Measurements from ENCODE around the gene ING1. TPM values are rescaled to one million over a fixed set of nuclear protein-coding genes. Genes with fewer than 3 reads are reported as not detected.
"Not testable (repeated sequence)": the region's sequence is repeated elsewhere in the genome, so short reads cannot be mapped to it uniquely, and the experiment has no call there.

ING1 gene
- polyA plus RNA-seq, 1 donor, result 26.4 TPM

- no peak for DNase-seq
Observed at GRCh38 chr13:110713981-110714796, 689 bp downstream of the ING1 start.

- DNase-seq, result no peak
Observed at GRCh38 chr13:110714797-110715394, 1.4 kb downstream of the ING1 start.

GRCh38 chr13:110715395-110716246 is 2.1 kb downstream of the ING1 start:
- peak; percentile 99 for DNase-seq

GRCh38 chr13:110716247-110716515 is 2.7 kb downstream of the ING1 start:
- no peak for DNase-seq

GRCh38 chr13:110719036-110719710 is 5.7 kb downstream of the ING1 start:
- DNase-seq, result no peak

GRCh38 chr13:110722971-110723370 is 9.5 kb downstream of the ING1 start:
- no peak for DNase-seq

GRCh38 chr13:110723598-110723997 is 10.1 kb downstream of the ING1 start:
- no peak for DNase-seq

GRCh38 chr13:110726153-110726552 is 12.7 kb downstream of the ING1 start:
- DNase-seq, result not testable (repeated sequence)

- DNase-seq, result no peak
Observed at GRCh38 chr13:110726726-110727125, 13.2 kb downstream of the ING1 start.

- DNase-seq, result no peak
Observed at GRCh38 chr13:110731072-110731471, 17.6 kb downstream of the ING1 start.

- no peak for DNase-seq
Observed at GRCh38 chr13:110734561-110734960, 21.1 kb downstream of the ING1 start.

- DNase-seq, result no peak
Observed at GRCh38 chr13:110737555-110737954, 24.1 kb downstream of the ING1 start.

GRCh38 chr13:110743687-110744086 is 30.2 kb downstream of the ING1 start:
- no peak for DNase-seq

- DNase-seq, result no peak
Observed at GRCh38 chr13:110746438-110746837, 32.9 kb downstream of the ING1 start.

- peak; percentile 27 for DNase-seq
Observed at GRCh38 chr13:110748271-110748670, 34.8 kb downstream of the ING1 start.

- DNase-seq, result no peak
Observed at GRCh38 chr13:110756219-110756631, 42.7 kb downstream of the ING1 start.

GRCh38 chr13:110757296-110757695 is 43.8 kb downstream of the ING1 start:
- no peak for DNase-seq

GRCh38 chr13:110758195-110758805 is 44.8 kb downstream of the ING1 start:
- DNase-seq, result no peak

GRCh38 chr13:110759710-110760109 is 46.2 kb downstream of the ING1 start:
- no peak for DNase-seq

- DNase-seq, result no peak
Observed at GRCh38 chr13:110760611-110761010, 47.1 kb downstream of the ING1 start.

GRCh38 chr13:110766671-110767430 is 53.4 kb downstream of the ING1 start:
- no peak for DNase-seq

Measured in left kidney (tissue), 2 donors.